NAMALWA (cell line): ENCODE results near the gene AP2A2.

Experiments
- DNase-seq: peaks from one replicate; pipeline ENCODE4 v3.0.0-alpha.2; 2015; ENCODE audit warnings: low spot score

AP2A2 gene

GRCh38 chr11:924406-925157 is 1.1 kb upstream of the AP2A2 start:
- DNase-seq, result no peak

GRCh38 chr11:925158-925495 is 543 bp upstream of the AP2A2 start:
- DNase-seq, result no peak

- DNase-seq, result no peak
Measured at GRCh38 chr11:926341-926916, 759 bp downstream of the AP2A2 start.

GRCh38 chr11:927871-928270 is 2.2 kb downstream of the AP2A2 start:
- no peak for DNase-seq

- no peak for DNase-seq
Measured at GRCh38 chr11:928786-929185, 3.1 kb downstream of the AP2A2 start.

- DNase-seq, result no peak
Measured at GRCh38 chr11:929405-929804, 3.7 kb downstream of the AP2A2 start.

GRCh38 chr11:931385-931784 is 5.7 kb downstream of the AP2A2 start:
- DNase-seq, result no peak

GRCh38 chr11:932435-932834 is 6.8 kb downstream of the AP2A2 start:
- no peak for DNase-seq

- no peak for DNase-seq
Measured at GRCh38 chr11:933142-933851, 7.6 kb downstream of the AP2A2 start.

- DNase-seq, result no peak
Measured at GRCh38 chr11:933936-934335, 8.3 kb downstream of the AP2A2 start.

- DNase-seq, result no peak
Measured at GRCh38 chr11:934527-934926, 8.9 kb downstream of the AP2A2 start.

- no peak for DNase-seq
Measured at GRCh38 chr11:936199-936598, 10.5 kb downstream of the AP2A2 start.

GRCh38 chr11:937841-938261 is 12.2 kb downstream of the AP2A2 start:
- DNase-seq, result no peak

- DNase-seq, result no peak
Measured at GRCh38 chr11:940496-941135, 14.9 kb downstream of the AP2A2 start.

- no peak for DNase-seq
Measured at GRCh38 chr11:942823-943222, 17.2 kb downstream of the AP2A2 start.

GRCh38 chr11:944711-945470 is 19.2 kb downstream of the AP2A2 start:
- DNase-seq, result no peak

- DNase-seq, result no peak
Measured at GRCh38 chr11:945986-946385, 20.3 kb downstream of the AP2A2 start.

- DNase-seq, result no peak
Measured at GRCh38 chr11:947744-948143, 22.1 kb downstream of the AP2A2 start.

GRCh38 chr11:951507-951906 is 25.8 kb downstream of the AP2A2 start:
- DNase-seq, result no peak

- DNase-seq, result no peak
Measured at GRCh38 chr11:952406-953385, 27.0 kb downstream of the AP2A2 start.

- no peak for DNase-seq
Measured at GRCh38 chr11:953512-953911, 27.8 kb downstream of the AP2A2 start.
